HepG2 (cell line): ENCODE measurements around the gene PEX13. TPM values are rescaled to one million over a fixed set of nuclear protein-coding genes. Genes with fewer than 3 reads are reported as not detected.
A peak's percentile ranks its signal among the peaks of the same experiment; 100 is the strongest.

Source experiments
- ATAC-seq: fragments of 200-7000 bp; cut with Tn5 transposase; 3 replicates; pipeline ENCODE4 v1.9.1; 2020; ENCODE audit warnings: mild to moderate bottlenecking, moderate library complexity
- BruUV-seq: library from RNA; stranded (reverse); fragments of 400-500 nt; replicated peaks from 2 replicates; lab custom pipeline; 2021; lab: Mats Ljungman, UMichigan
- CTCF ChIA-PET: fragments of 300-600 bp; formaldehyde crosslinking; extraction: SDS; loops from one replicate; lab custom pipeline; 2021; ENCODE audit warnings: low total read pairs, inconsistent platforms, low intra/inter-chr PET ratio; lab: Yijun Ruan, JAX
- POLR2A ChIA-PET: fragments of 350-600 bp; sonication (Branson Sonifier 250); formaldehyde crosslinking; loops from one replicate; lab custom pipeline; 2020; ENCODE audit warnings: antibody characterized with exemption, inconsistent platforms; lab: Yijun Ruan, JAX
- DNase-seq: peaks from one replicate; pipeline ENCODE4 v3.0.0-alpha.2; 2015; ENCODE audit warnings: low spot score
- FAIRE-seq: peaks from 3 replicates; lab custom pipeline; 2011; peaks lifted over from hg19 to GRCh38; lab: Jason Lieb, UNC
- H2AFZ ChIP-seq: one replicate; pipeline ENCODE4 v1.6.1; 2011; ENCODE audit warnings: low read length, inconsistent platforms
- H3K27ac ChIP-seq: fragments of 300-600 bp; 3 replicates; pipeline ENCODE4 v1.8.0; 2011; ENCODE audit warnings: mixed run types, mild to moderate bottlenecking, mixed read lengths, low read length, inconsistent platforms; ENCODE audit not compliant: insufficient read depth; ENCODE audit errors: extremely low read length
- H3K27me3 ChIP-seq, 2 experiments: fragments of 200-600 bp in 1 of 2; 2 replicates in 1 of 2; 3 replicates in 1 of 2; pipeline versions ENCODE4 v1.6.0 to v1.8.0; 2011; ENCODE audit warnings: low read length in 2 of 2, mild to moderate bottlenecking in 2 of 2, moderate library complexity in 2 of 2, inconsistent platforms in 1 of 2; ENCODE audit not compliant: insufficient read depth in 2 of 2, control insufficient read depth in 1 of 2
- H3K36me3 ChIP-seq, 2 experiments: fragments of 200-600 bp in 1 of 2; replicated peaks in 1 of 2; 2 replicates in 1 of 2; 3 replicates in 1 of 2; pipeline versions ENCODE4 v1.5.1 to v1.8.0; 2011; ENCODE audit warnings: low read length in 2 of 2, inconsistent platforms in 1 of 2; ENCODE audit not compliant: insufficient read depth in 2 of 2, control insufficient read depth in 1 of 2
- H3K4me1 ChIP-seq: 2 replicates; pipeline ENCODE4 v1.5.1; 2012; ENCODE audit warnings: low read length, inconsistent platforms; ENCODE audit not compliant: insufficient read depth
- H3K4me2 ChIP-seq: 2 replicates; pipeline ENCODE4 v1.6.0; 2011; ENCODE audit warnings: low read depth, low read length, inconsistent platforms
- H3K4me3 ChIP-seq, 3 experiments: fragments of 200-600 bp in 1 of 3; sonication (generic), shearing (Covaris generic) in 1 of 3; replicated peaks in 1 of 3; 2 replicates each; pipeline ENCODE4 v1.5.1; 2011 to 2016; ENCODE audit warnings: low read length in 3 of 3, inconsistent platforms in 2 of 3, low read depth in 2 of 3, mild to moderate bottlenecking in 2 of 3, control low read depth in 1 of 3, mixed read lengths in 1 of 3; ENCODE audit not compliant: insufficient read depth in 1 of 3
- H3K79me2 ChIP-seq: one replicate; pipeline ENCODE4 v1.6.1; 2011; ENCODE audit warnings: low read length, inconsistent platforms; ENCODE audit not compliant: insufficient read depth
- H3K9ac ChIP-seq: 2 replicates; pipeline ENCODE4 v1.6.0; 2011; ENCODE audit warnings: mild to moderate bottlenecking, low read depth, low read length, inconsistent platforms; ENCODE audit not compliant: insufficient read depth
- H3K9me3 ChIP-seq: 2 replicates; pipeline ENCODE4 v1.5.1; 2012; ENCODE audit warnings: mild to moderate bottlenecking, low read length
- H4K20me1 ChIP-seq: 2 replicates; pipeline ENCODE4 v1.6.0; 2011; ENCODE audit warnings: inconsistent platforms, mild to moderate bottlenecking, low read length, moderate library complexity; ENCODE audit not compliant: insufficient read depth
- MBD4 ChIP-seq: IDR thresholded peaks from 2 replicates; pipeline ENCODE4 v1.6.1; 2012; ENCODE audit warnings: low read length, inconsistent platforms, borderline replicate concordance
- NR2F2 ChIP-seq: IDR thresholded peaks from 2 replicates; pipeline ENCODE4 v1.6.1; 2012; ENCODE audit warnings: low read depth, inconsistent platforms, borderline replicate concordance
- POLR2G ChIP-seq: fragments of 200-400 bp; formaldehyde crosslinking; IDR thresholded peaks from 2 replicates; pipeline ENCODE4 v1.6.1; 2018; ENCODE audit warnings: mild to moderate bottlenecking, low read depth, low read length, moderate library complexity
- PTBP1 ChIP-seq: fragments of 200-400 bp; formaldehyde crosslinking; IDR thresholded peaks from 2 replicates; pipeline ENCODE4 v1.6.1; 2018; ENCODE audit warnings: low read length, low read depth; ENCODE audit not compliant: poor library complexity, severe bottlenecking
- RAD51 ChIP-seq: fragments of 450-650 bp; IDR thresholded peaks from 2 replicates; pipeline ENCODE4 v1.6.1; 2016; ENCODE audit warnings: borderline replicate concordance
- RBM22 ChIP-seq: fragments of 200-400 bp; formaldehyde crosslinking; optimal IDR thresholded peaks from 2 replicates; pipeline ENCODE3; 2017; ENCODE audit warnings: mild to moderate bottlenecking, low read length, moderate library complexity
- ZNF263 ChIP-seq: sonication (generic); formaldehyde crosslinking; IDR thresholded peaks from 2 replicates; pipeline ENCODE4 v1.4.0; 2020; ENCODE audit warnings: missing genetic modification reagents
- ZNF550 ChIP-seq: sonication (generic); formaldehyde crosslinking; IDR thresholded peaks from 2 replicates; pipeline ENCODE4 v1.4.0; 2020; ENCODE audit warnings: mild to moderate bottlenecking, missing genetic modification reagents, borderline replicate concordance
- ZNF629 ChIP-seq: sonication (generic); formaldehyde crosslinking; conservative IDR thresholded peaks from 2 replicates; pipeline ENCODE4 v1.5.0; 2020; ENCODE audit warnings: missing genetic modification reagents
- in situ Hi-C: cut with HindIII; loops from 2 replicates; pipeline ENCODE4 v1.10.0; 2017; ENCODE audit warnings: low pct_unique_long_range_greater_than_20kb; ENCODE audit not compliant: extremely low pct_ligation_motif_present
- intact Hi-C: fragments of 100-400 bp; cut with micrococcal nuclease; formaldehyde crosslinking; loops from one replicate; pipeline ENCODE4 v1.10.0; 2022; ENCODE audit not compliant: unreplicated experiment
- polyA plus RNA-seq, 8 experiments: library from polyadenylated mRNA; depleted of rRNA in 3 of 8; stranded (reverse) in 7 of 8; unstranded in 1 of 8; fragments of >200 nt; fragmentation: Illumina TruSeq in 4 of 8; extraction: Trizol in 4 of 8; gene quantifications; 2 replicates each; pipeline versions ENCODE4 v1.2.1 to v1.2.3, GENCODE V29; 2011 to 2016; ENCODE audit warnings: low read depth in 4 of 8, missing spikeins in 1 of 8, mixed read lengths in 1 of 8; ENCODE audit not compliant: insufficient read depth in 1 of 8
- total RNA-seq, 5 experiments: library from RNA; depleted of rRNA; stranded (reverse); fragments of >200 nt; fragmentation: Illumina TruSeq; extraction: Trizol; gene quantifications; 2 replicates each; pipeline ENCODE4 v1.2.3, GENCODE V29; 2016; ENCODE audit warnings: low read depth in 1 of 5

The PEX13 gene
- total and polyA plus RNA-seq, 2 of the 13 experiments (the other 11 are each of a cell fraction or from before 2014, with no cell fraction given), result 47.9 to 75.9 TPM

GRCh38 chr2:61057562-61057961 lies 40.0 kb downstream of the PEX13 start:
- Histone ChIP-seq H3K27ac (no peak overlapping the region), H3K79me2 (no peaks in the 10 kb centered on the region), H2AFZ (no peak overlapping the region), H3K36me3 (peaks cover 2 to 13% of the 10 kb centered on the region in 2 experiments; a peak in 3 of 5 replicates), H3K4me3 (no peak overlapping the region), H3K9ac (no peak overlapping the region), H3K27me3 (no peaks in the 10 kb centered on the region), H4K20me1 (no peaks in the 10 kb centered on the region), H3K4me1 (peaks cover 12% of the 10 kb centered on the region; the same call in 1 of the 2 replicates), H3K9me3 (no peaks in the 10 kb centered on the region), H3K4me2 (no peak overlapping the region)
- ATAC-seq (peak; percentile 71), FAIRE-seq (no peak), DNase-seq (no peak)
- in situ Hi-C loops (no loop called here), intact Hi-C loops (no loop called here)
- CTCF ChIA-PET, result no interaction called here
- TF ChIP-seq POLR2G (peak; percentile 27; the same call in 1 of the 2 replicates), ZNF550 (CRISPR knock-in tag) (no peak), ZNF263 (CRISPR knock-in tag) (peak; percentile 84), RAD51 (no peak), RBM22 (peak; percentile 54), MBD4 (no peak), PTBP1 (no peak)
- POLR2A ChIA-PET, result interaction anchor here (1.1 kb wide), 1 partner anchor 8 kb away, joined by 3 read pairs; the partner anchor contains the start of gene SANBR
- no TSS peak for BruUV-seq

GRCh38 chr2:61059382-61059781 lies 41.9 kb downstream of the PEX13 start:
- POLR2A ChIA-PET, result interaction anchor here (1.1 kb wide), 1 partner anchor 38 kb away, joined by 4 read pairs; no protein-coding TSS in a partner anchor
- FAIRE-seq (no peak), DNase-seq (no peak), ATAC-seq (no peak)
- Histone ChIP-seq H3K27ac (no peak overlapping the region), H3K9ac (no peak overlapping the region), H3K4me2 (no peak overlapping the region), H2AFZ (no peak overlapping the region), H3K4me3 (no peak overlapping the region), H4K20me1 (no peaks in the 10 kb centered on the region), H3K4me1 (peaks cover 12% of the 10 kb centered on the region; the same call in 1 of the 2 replicates), H3K79me2 (no peaks in the 10 kb centered on the region), H3K36me3 (peaks cover 2 to 7% of the 10 kb centered on the region in 2 experiments; a peak in 3 of 5 replicates), H3K9me3 (no peaks in the 10 kb centered on the region), H3K27me3 (no peaks in the 10 kb centered on the region)
- no peak for TF ChIP-seq NR2F2
- TF ChIP-seq ZNF629, result peak; percentile 78
- in situ Hi-C loops, result no loop called here
- intact Hi-C loops, result no loop called here
- no TSS peak for BruUV-seq
- CTCF ChIA-PET, result no interaction called here
